ENCODE data around the gene PPM1L.

Gene PPM1L

DNA sequence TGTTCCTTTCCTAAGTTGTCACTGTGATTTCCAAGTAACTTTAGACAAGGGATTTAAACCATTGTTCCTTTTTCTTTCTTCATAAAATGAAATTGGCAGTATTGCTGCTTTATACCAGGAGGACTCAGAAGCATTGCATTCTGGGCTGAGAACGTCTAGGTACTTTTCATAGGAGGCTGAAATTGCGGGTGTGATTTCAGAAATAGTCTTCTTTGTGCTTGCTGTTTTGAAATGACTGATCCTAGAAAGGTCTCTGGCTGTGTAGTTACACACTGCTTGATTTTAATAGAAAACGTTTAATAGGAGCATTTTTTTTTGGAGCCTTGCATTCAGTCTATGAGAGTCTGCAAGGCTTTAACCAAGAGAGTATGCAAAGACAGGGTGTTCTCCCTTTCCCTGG lies 56.3 kb downstream of the PPM1L start:
- Histone ChIP-seq H3K27ac (ENCODE audit: low read depth, low read length) (no peak overlapping the region), H3K36me3 (ENCODE audit: control insufficient read depth, low read length) (no peaks in the 10 kb centered on the region), H3K4me1 (ENCODE audit: control insufficient read depth, low read length) (no peaks in the 10 kb centered on the region), H3F3A (ENCODE audit: control insufficient read depth, insufficient read depth) (no peaks in the 10 kb centered on the region), H3K9me2 (replicated peaks; ENCODE audit: control insufficient read depth, low read length) (no peaks in the 10 kb centered on the region), H3K27me3 (ENCODE audit: control insufficient read depth, low read length) (no peaks in the 10 kb centered on the region), H3K4me3 (ENCODE audit: low read length) (no peak overlapping the region), H3K4me2 (ENCODE audit: low read length) (no peak overlapping the region), H3K9me3 (ENCODE audit: control insufficient read depth, insufficient read depth, low read length) (no peaks in the 10 kb centered on the region), H4K20me1 (ENCODE audit: control insufficient read depth, insufficient read depth, low read depth, low read length) (no peaks in the 10 kb centered on the region), H3K79me2 (ENCODE audit: control insufficient read depth, low read length) (no peaks in the 10 kb centered on the region)
- TF ChIP-seq, protein P1, sequence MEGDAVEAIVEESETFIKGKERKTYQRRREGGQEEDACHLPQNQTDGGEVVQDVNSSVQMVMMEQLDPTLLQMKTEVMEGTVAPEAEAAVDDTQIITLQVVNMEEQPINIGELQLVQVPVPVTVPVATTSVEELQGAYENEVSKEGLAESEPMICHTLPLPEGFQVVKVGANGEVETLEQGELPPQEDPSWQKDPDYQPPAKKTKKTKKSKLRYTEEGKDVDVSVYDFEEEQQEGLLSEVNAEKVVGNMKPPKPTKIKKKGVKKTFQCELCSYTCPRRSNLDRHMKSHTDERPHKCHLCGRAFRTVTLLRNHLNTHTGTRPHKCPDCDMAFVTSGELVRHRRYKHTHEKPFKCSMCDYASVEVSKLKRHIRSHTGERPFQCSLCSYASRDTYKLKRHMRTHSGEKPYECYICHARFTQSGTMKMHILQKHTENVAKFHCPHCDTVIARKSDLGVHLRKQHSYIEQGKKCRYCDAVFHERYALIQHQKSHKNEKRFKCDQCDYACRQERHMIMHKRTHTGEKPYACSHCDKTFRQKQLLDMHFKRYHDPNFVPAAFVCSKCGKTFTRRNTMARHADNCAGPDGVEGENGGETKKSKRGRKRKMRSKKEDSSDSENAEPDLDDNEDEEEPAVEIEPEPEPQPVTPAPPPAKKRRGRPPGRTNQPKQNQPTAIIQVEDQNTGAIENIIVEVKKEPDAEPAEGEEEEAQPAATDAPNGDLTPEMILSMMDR (IDR thresholded peaks at IDR 0.05; ENCODE audit: low read depth, low read length, poor library complexity, severe bottlenecking), result no peak
- TF ChIP-seq EZH2phosphoT487 (IDR thresholded peaks at IDR 0.05; ENCODE audit: borderline replicate concordance, low read length), result no peak

DNA sequence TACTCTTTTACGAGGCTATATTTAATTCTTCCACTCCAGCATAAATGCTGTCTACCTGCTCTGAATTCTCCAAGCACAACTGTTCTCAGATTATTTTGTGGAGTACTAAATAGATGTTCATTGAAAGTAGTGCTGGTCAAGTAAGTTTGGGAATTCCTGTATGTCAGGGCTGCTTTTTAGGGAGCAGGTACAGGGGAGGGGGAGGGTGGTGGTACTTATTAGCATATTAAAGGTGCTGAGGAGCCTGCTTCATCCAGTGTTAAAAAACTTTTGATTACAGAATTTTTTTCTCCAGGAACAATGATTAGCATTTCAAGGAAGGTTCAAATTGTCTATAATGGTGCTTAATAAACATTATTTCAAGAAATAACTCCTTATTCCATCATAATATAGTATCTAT lies 59.2 kb downstream of the PPM1L start:
- Histone ChIP-seq H3K4me1 (ENCODE audit: control insufficient read depth, low read length) (no peaks in the 10 kb centered on the region), H3K27me3 (ENCODE audit: control insufficient read depth, low read length) (no peaks in the 10 kb centered on the region), H3F3A (ENCODE audit: control insufficient read depth, insufficient read depth) (no peaks in the 10 kb centered on the region), H4K20me1 (ENCODE audit: control insufficient read depth, insufficient read depth, low read depth, low read length) (no peaks in the 10 kb centered on the region), H3K4me2 (ENCODE audit: low read length) (no peak overlapping the region), H3K4me3 (ENCODE audit: low read length) (no peak overlapping the region), H3K9me2 (replicated peaks; ENCODE audit: control insufficient read depth, low read length) (no peaks in the 10 kb centered on the region), H3K27ac (ENCODE audit: low read depth, low read length) (no peak overlapping the region), H3K36me3 (ENCODE audit: control insufficient read depth, low read length) (no peaks in the 10 kb centered on the region), H3K9me3 (ENCODE audit: control insufficient read depth, insufficient read depth, low read length) (no peaks in the 10 kb centered on the region), H3K79me2 (ENCODE audit: control insufficient read depth, low read length) (no peaks in the 10 kb centered on the region)
- TF ChIP-seq, protein P1 (IDR thresholded peaks at IDR 0.05; ENCODE audit: low read depth, low read length, poor library complexity, severe bottlenecking), result no peak
- TF ChIP-seq EZH2phosphoT487 (IDR thresholded peaks at IDR 0.05; ENCODE audit: borderline replicate concordance, low read length), result no peak

DNA sequence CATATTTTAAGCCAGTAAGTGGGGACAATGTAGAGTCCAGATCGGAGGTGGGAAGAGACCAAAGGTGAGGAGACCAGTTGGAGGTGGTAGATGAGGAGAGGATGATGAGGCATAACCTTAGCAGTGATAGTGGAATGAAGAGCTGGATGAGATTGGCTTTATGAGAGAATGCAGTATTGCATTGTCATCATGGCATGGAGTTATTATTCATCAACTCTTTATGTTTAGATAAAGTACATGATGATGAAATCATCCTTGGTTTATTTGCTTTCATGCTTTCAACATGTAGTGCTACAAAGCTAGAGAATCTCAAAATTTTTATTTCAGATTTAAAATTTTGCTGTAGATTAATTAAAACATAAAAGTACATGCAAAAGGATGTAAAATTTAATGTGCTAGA lies 64.0 kb downstream of the PPM1L start:
- H3K4me1 ChIP-seq (ENCODE audit: control insufficient read depth, low read length), result no peaks in the 10 kb centered on the region
- no peaks in the 10 kb centered on the region for H4K20me1 ChIP-seq (ENCODE audit: control insufficient read depth, insufficient read depth, low read depth, low read length)
- no peak overlapping the region for H3K4me3 ChIP-seq (ENCODE audit: low read length)
- H3K9me3 ChIP-seq (ENCODE audit: control insufficient read depth, insufficient read depth, low read length), result no peaks in the 10 kb centered on the region
- no peaks in the 10 kb centered on the region for H3F3A ChIP-seq (ENCODE audit: control insufficient read depth, insufficient read depth)
- TF ChIP-seq, protein P1 (IDR thresholded peaks at IDR 0.05; ENCODE audit: low read depth, low read length, poor library complexity, severe bottlenecking), result no peak
- no peak for TF ChIP-seq EZH2phosphoT487 (IDR thresholded peaks at IDR 0.05; ENCODE audit: borderline replicate concordance, low read length)
- no peaks in the 10 kb centered on the region for H3K79me2 ChIP-seq (ENCODE audit: control insufficient read depth, low read length)
- no peak overlapping the region for H3K27ac ChIP-seq (ENCODE audit: low read depth, low read length)
- no peak overlapping the region for H3K4me2 ChIP-seq (ENCODE audit: low read length)
- H3K27me3 ChIP-seq (ENCODE audit: control insufficient read depth, low read length), result no peaks in the 10 kb centered on the region
- H3K9me2 ChIP-seq (replicated peaks; ENCODE audit: control insufficient read depth, low read length), result no peaks in the 10 kb centered on the region
- no peaks in the 10 kb centered on the region for H3K36me3 ChIP-seq (ENCODE audit: control insufficient read depth, low read length)

DNA sequence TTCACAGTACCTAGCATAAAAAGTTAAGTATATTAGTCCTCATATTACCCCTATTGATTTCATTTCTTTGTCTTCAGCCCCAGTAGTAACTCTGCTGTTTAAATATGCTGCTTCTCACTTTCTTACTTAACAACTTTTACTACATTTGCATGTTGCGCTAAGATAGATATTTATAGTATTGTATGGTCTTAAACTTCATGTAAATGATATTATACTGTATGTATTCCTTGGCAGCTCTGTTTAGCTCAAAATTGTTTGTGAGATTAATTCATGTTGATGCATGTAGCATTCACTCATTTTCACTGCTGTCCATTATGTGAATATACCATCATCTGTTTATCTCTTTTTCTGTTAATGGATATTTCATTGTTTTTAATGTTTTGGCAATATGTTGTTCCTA lies 64.4 kb downstream of the PPM1L start:
- TF ChIP-seq EZH2phosphoT487 (IDR thresholded peaks at IDR 0.05; ENCODE audit: borderline replicate concordance, low read length), result no peak
- Histone ChIP-seq H3K4me2 (ENCODE audit: low read length) (no peak overlapping the region), H3K27me3 (ENCODE audit: control insufficient read depth, low read length) (no peaks in the 10 kb centered on the region), H3K9me3 (ENCODE audit: control insufficient read depth, insufficient read depth, low read length) (no peaks in the 10 kb centered on the region), H3K79me2 (ENCODE audit: control insufficient read depth, low read length) (no peaks in the 10 kb centered on the region), H3K27ac (ENCODE audit: low read depth, low read length) (no peak overlapping the region), H3K4me3 (ENCODE audit: low read length) (no peak overlapping the region), H4K20me1 (ENCODE audit: control insufficient read depth, insufficient read depth, low read depth, low read length) (no peaks in the 10 kb centered on the region), H3K4me1 (ENCODE audit: control insufficient read depth, low read length) (no peaks in the 10 kb centered on the region), H3K36me3 (ENCODE audit: control insufficient read depth, low read length) (no peaks in the 10 kb centered on the region), H3K9me2 (replicated peaks; ENCODE audit: control insufficient read depth, low read length) (no peaks in the 10 kb centered on the region), H3F3A (ENCODE audit: control insufficient read depth, insufficient read depth) (no peaks in the 10 kb centered on the region)
